Progenitor cell of endocrine pancreas (in vitro differentiated cells): Measurements from ENCODE around the gene MRPL37. TPM values are rescaled to one million over a fixed set of nuclear protein-coding genes. Genes with fewer than 3 reads are reported as not detected.
"Not testable (repeated sequence)": the region's sequence is repeated elsewhere in the genome, so short reads cannot be mapped to it uniquely, and the experiment has no call there.

ENCODE experiments used
- DNase-seq: peaks from one replicate; pipeline ENCODE4 v3.0.0; 2021; ENCODE audit warnings: low spot score; ENCODE audit not compliant: unreplicated experiment
- H3K27ac Mint-ChIP-seq: 2 replicates; pipeline ENCODE4 v1.8.0; 2021; ENCODE audit warnings: mild to moderate bottlenecking, moderate library complexity, mixed read lengths
- H3K27me3 Mint-ChIP-seq: 2 replicates; pipeline ENCODE4 v1.8.0; 2021; ENCODE audit warnings: mixed read lengths
- H3K36me3 Mint-ChIP-seq: 2 replicates; pipeline ENCODE4 v1.8.0; 2022; ENCODE audit warnings: mixed read lengths; ENCODE audit not compliant: insufficient read depth
- H3K4me1 Mint-ChIP-seq: 2 replicates; pipeline ENCODE4 v1.8.0; 2021; ENCODE audit warnings: low read depth, mixed read lengths
- H3K4me3 Mint-ChIP-seq: 2 replicates; pipeline ENCODE4 v1.8.0; 2021; ENCODE audit warnings: low read depth, mild to moderate bottlenecking, moderate library complexity, mixed read lengths
- H3K9me3 Mint-ChIP-seq: 2 replicates; pipeline ENCODE4 v1.8.0; 2021; ENCODE audit warnings: low read depth, mixed read lengths
- CTCF ChIP-seq: fragments of 200-600 bp; sonication (generic); IDR thresholded peaks from one replicate; pipeline ENCODE4 v1.5.0; 2021; ENCODE audit warnings: antibody characterized with exemption, mild to moderate bottlenecking; ENCODE audit not compliant: unreplicated experiment
- total RNA-seq: library from RNA; stranded (reverse); gene quantifications from 2 replicates; pipeline ENCODE4 v1.2.1, GENCODE V29; 2021

MRPL37 gene
- total RNA-seq, 1 donor from 2014 or later, result 61.9 TPM

GRCh38 chr1:54161495-54162168 lies 38.3 kb upstream of the MRPL37 start:
- Mint-ChIP-seq H3K27me3 (peaks cover 6% of the 10 kb centered on the region), H3K27ac (no peak overlapping the region), H3K36me3 (no peaks in the 10 kb centered on the region), H3K4me1 (no peaks in the 10 kb centered on the region), H3K9me3 (no peaks in the 10 kb centered on the region), H3K4me3 (no peak overlapping the region)
- no peak for TF ChIP-seq CTCF
- DNase-seq, result no peak

DNA sequence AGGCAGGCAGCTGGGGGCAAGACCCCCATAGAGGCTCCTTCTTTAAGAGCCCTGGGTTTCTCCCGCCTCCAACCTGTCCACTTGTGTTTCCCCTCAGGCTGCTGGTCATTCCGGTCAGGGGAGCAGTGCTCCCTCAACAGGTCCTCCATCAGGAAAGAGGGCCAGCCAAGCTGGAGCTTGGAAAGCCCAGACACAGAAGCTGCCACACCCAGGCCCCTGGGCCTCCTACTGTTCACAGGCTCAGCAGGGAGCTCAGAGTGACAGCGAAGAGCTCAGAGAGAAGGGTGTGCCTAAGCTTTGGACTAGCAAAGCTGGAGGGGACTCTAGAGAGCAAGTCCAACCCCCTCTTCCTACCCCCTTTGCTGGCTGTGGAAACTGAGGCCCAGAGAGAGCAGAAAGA lies 36.9 kb upstream of the MRPL37 start:
- DNase-seq, result no peak
- no peak for TF ChIP-seq CTCF
- no peaks in the 10 kb centered on the region for H3K9me3 Mint-ChIP-seq
- no peaks in the 10 kb centered on the region for H3K36me3 Mint-ChIP-seq
- H3K27ac Mint-ChIP-seq, result no peak overlapping the region
- H3K4me3 Mint-ChIP-seq, result no peak overlapping the region
- H3K4me1 Mint-ChIP-seq, result no peaks in the 10 kb centered on the region
- H3K27me3 Mint-ChIP-seq, result peaks cover 3% of the 10 kb centered on the region

GRCh38 chr1:54163573-54163972 lies 36.4 kb upstream of the MRPL37 start:
- no peak for DNase-seq
- Mint-ChIP-seq H3K36me3 (no peaks in the 10 kb centered on the region), H3K4me3 (no peak overlapping the region), H3K9me3 (no peaks in the 10 kb centered on the region), H3K4me1 (no peaks in the 10 kb centered on the region), H3K27me3 (peaks cover 3% of the 10 kb centered on the region), H3K27ac (no peak overlapping the region)
- TF ChIP-seq CTCF, result no peak

DNA sequence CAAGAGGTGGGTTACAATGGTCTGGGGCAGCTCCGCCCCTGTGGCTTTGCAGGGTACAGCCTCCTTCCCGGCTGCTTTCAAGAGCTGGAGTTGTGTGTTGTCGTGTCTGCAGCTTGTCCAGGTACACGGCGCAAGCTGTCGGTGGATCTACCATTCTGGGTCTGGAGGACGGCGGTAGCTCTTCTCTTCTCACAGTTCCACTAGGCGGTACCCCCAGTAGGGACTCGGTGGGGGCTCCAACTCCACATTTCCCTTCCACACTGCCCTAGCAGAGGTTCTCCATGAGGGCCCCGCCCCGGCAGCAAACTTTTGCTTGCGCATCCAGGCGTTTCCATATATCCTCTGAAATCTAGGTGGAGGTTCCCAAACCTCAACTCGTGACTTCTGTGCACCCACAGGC lies 34.8 kb upstream of the MRPL37 start:
- Mint-ChIP-seq H3K4me3 (no peak overlapping the region), H3K9me3 (no peaks in the 10 kb centered on the region)
- no peak for DNase-seq

GRCh38 chr1:54166357-54166756 lies 33.6 kb upstream of the MRPL37 start:
- not testable (repeated sequence) for H3K4me3 Mint-ChIP-seq, H3K27me3 Mint-ChIP-seq, H3K27ac Mint-ChIP-seq, DNase-seq, H3K36me3 Mint-ChIP-seq, H3K4me1 Mint-ChIP-seq, H3K9me3 Mint-ChIP-seq

More for the DNA sequence above, 34.8 kb upstream of the MRPL37 start:
- no peak for TF ChIP-seq CTCF
- Mint-ChIP-seq H3K4me1 (no peaks in the 10 kb centered on the region), H3K27me3 (peaks cover 3% of the 10 kb centered on the region), H3K36me3 (no peaks in the 10 kb centered on the region), H3K27ac (no peak overlapping the region)

- H3K27me3 Mint-ChIP-seq, result peaks cover 3% of the 10 kb centered on the region
- no peaks in the 10 kb centered on the region for H3K36me3 Mint-ChIP-seq
- no peak for DNase-seq
- H3K4me3 Mint-ChIP-seq, result no peak overlapping the region
- no peaks in the 10 kb centered on the region for H3K4me1 Mint-ChIP-seq
- no peak for TF ChIP-seq CTCF
- H3K27ac Mint-ChIP-seq, result no peak overlapping the region
- no peaks in the 10 kb centered on the region for H3K9me3 Mint-ChIP-seq
Measured at GRCh38 chr1:54167422-54168139, 32.4 kb upstream of the MRPL37 start.
